HG02938 (cell line): ENCODE measurements around the gene ORAI1.
"Not testable (repeated sequence)": the region's sequence is repeated elsewhere in the genome, so short reads cannot be mapped to it uniquely, and the experiment has no call there.

Source experiments
- ATAC-seq: cut with Tn5 transposase; IDR thresholded peaks from one replicate; pipeline ENCODE4 v1.9.1; 2021; ENCODE audit warnings: mild to moderate bottlenecking, moderate library complexity; ENCODE audit not compliant: unreplicated experiment

ORAI1 gene

GRCh38 chr12:121602766-121603165, 23.6 kb upstream of the ORAI1 start:
- ATAC-seq = no peak

- ATAC-seq = no peak
Measured at GRCh38 chr12:121603581-121603980, 22.7 kb upstream of the ORAI1 start.

- ATAC-seq = no peak
Measured at GRCh38 chr12:121608301-121608700, 18.0 kb upstream of the ORAI1 start.

- ATAC-seq = no peak
Measured at GRCh38 chr12:121610239-121611149, 15.8 kb upstream of the ORAI1 start.

GRCh38 chr12:121611306-121611705, 15.0 kb upstream of the ORAI1 start:
- ATAC-seq = no peak

GRCh38 chr12:121613462-121613861, 12.9 kb upstream of the ORAI1 start:
- no peak for ATAC-seq

GRCh38 chr12:121614872-121615467, 11.4 kb upstream of the ORAI1 start:
- no peak for ATAC-seq

GRCh38 chr12:121618659-121619233, 7.6 kb upstream of the ORAI1 start:
- ATAC-seq = no peak

- ATAC-seq = no peak
Measured at GRCh38 chr12:121620333-121620891, 5.9 kb upstream of the ORAI1 start.

GRCh38 chr12:121626853-121627640, 717 bp downstream of the ORAI1 start:
- peak; percentile 34 for ATAC-seq

- no peak for ATAC-seq
Measured at GRCh38 chr12:121628037-121628436, 1.7 kb downstream of the ORAI1 start.

GRCh38 chr12:121628536-121628935, 2.2 kb downstream of the ORAI1 start:
- ATAC-seq = no peak

GRCh38 chr12:121630791-121631355, 4.5 kb downstream of the ORAI1 start:
- no peak for ATAC-seq

GRCh38 chr12:121632069-121632970, 6.0 kb downstream of the ORAI1 start:
- ATAC-seq = no peak

- ATAC-seq = not testable (repeated sequence)
Measured at GRCh38 chr12:121633833-121634196, 7.5 kb downstream of the ORAI1 start.

GRCh38 chr12:121634836-121635235, 8.5 kb downstream of the ORAI1 start:
- no peak for ATAC-seq

GRCh38 chr12:121637231-121637914, 11.0 kb downstream of the ORAI1 start:
- no peak for ATAC-seq

- ATAC-seq = no peak
Measured at GRCh38 chr12:121638298-121639202, 12.2 kb downstream of the ORAI1 start.
